K562 (cell line): ENCODE data around the gene ABCC1. TPM values are rescaled to one million over a fixed set of nuclear protein-coding genes. Genes with fewer than 3 reads are reported as not detected.

Source experiments
- ATAC-seq: fragments of 200-7000 bp; cut with Tn5 transposase; 3 replicates; pipeline ENCODE4 v1.9.1; 2020; ENCODE audit warnings: moderate library complexity
- BruUV-seq: library from RNA; stranded (reverse); fragments of 400-500 nt; replicated peaks from 2 replicates; lab custom pipeline; 2021; lab: Mats Ljungman, UMichigan
- CTCF ChIA-PET: fragments of 300-600 bp; formaldehyde crosslinking; extraction: SDS; loops from one replicate; lab custom pipeline; 2021; ENCODE audit warnings: low intra/inter-chr PET ratio; lab: Yijun Ruan, JAX
- POLR2A ChIA-PET: fragments of 300-600, 350-650 bp; sonication (Branson Sonifier 250); formaldehyde crosslinking; extraction: SDS; loops from one replicate; lab custom pipeline; 2021; ENCODE audit warnings: antibody characterized with exemption, inconsistent platforms; lab: Yijun Ruan, JAX
- DNase-seq, 4 experiments: peaks; one replicate each; pipeline versions ENCODE4 v3.0.0 to v3.0.0-alpha.2; 2011 to 2018; ENCODE audit warnings: low spot score in 3 of 4, mixed read lengths in 3 of 4; ENCODE audit errors: extremely low read depth in 1 of 4
- FAIRE-seq: peaks from 2 replicates; lab custom pipeline; 2011; peaks lifted over from hg19 to GRCh38; lab: Jason Lieb, UNC
- H2AFZ ChIP-seq: 2 replicates; pipeline ENCODE4 v1.6.0; 2011; ENCODE audit warnings: low read depth, low read length, control low read depth, inconsistent platforms
- H3K27ac ChIP-seq: fragments of 200-600 bp; 3 replicates; pipeline ENCODE4 v1.8.0; 2011; ENCODE audit warnings: low read depth, mild to moderate bottlenecking, control low read depth, inconsistent platforms, low read length, moderate library complexity, mixed read lengths; ENCODE audit errors: extremely low read depth
- H3K27me3 ChIP-seq, 2 experiments: fragments of 300-600 bp in 1 of 2; 2 replicates in 1 of 2; 3 replicates in 1 of 2; pipeline versions ENCODE4 v1.6.0 to v1.8.0; 2011; ENCODE audit warnings: inconsistent platforms in 2 of 2, low read length in 2 of 2, mild to moderate bottlenecking in 1 of 2, mixed read lengths in 1 of 2, moderate library complexity in 1 of 2; ENCODE audit not compliant: control insufficient read depth in 2 of 2, insufficient read depth in 2 of 2
- H3K36me3 ChIP-seq: fragments of 300-600 bp; 3 replicates; pipeline ENCODE4 v1.8.0; 2011; ENCODE audit warnings: mild to moderate bottlenecking, low read length, inconsistent platforms; ENCODE audit not compliant: control insufficient read depth, insufficient read depth
- H3K4me1 ChIP-seq, 2 experiments: fragments of 200-600 bp in 1 of 2; replicated peaks in 1 of 2; 2 replicates in 1 of 2; 3 replicates in 1 of 2; pipeline versions ENCODE4 v1.5.1 to v1.8.0; 2011; ENCODE audit warnings: inconsistent platforms in 2 of 2, low read length in 2 of 2, mild to moderate bottlenecking in 1 of 2, mixed read lengths in 1 of 2, moderate library complexity in 1 of 2; ENCODE audit not compliant: control insufficient read depth in 2 of 2, insufficient read depth in 2 of 2
- H3K4me2 ChIP-seq: 2 replicates; pipeline ENCODE4 v1.6.1; 2011; ENCODE audit warnings: low read length, control low read depth, inconsistent platforms, mixed read lengths; ENCODE audit not compliant: insufficient read depth
- H3K4me3 ChIP-seq: fragments of 200-600 bp; sonication (generic), shearing (Covaris generic); 2 replicates; pipeline ENCODE4 v1.5.1; 2016; ENCODE audit warnings: control low read depth, inconsistent platforms
- H3K79me2 ChIP-seq: fragments of 200-600 bp; 3 replicates; pipeline ENCODE4 v1.8.0; 2011; ENCODE audit warnings: low read length, inconsistent platforms; ENCODE audit not compliant: control insufficient read depth, insufficient read depth
- H3K9ac ChIP-seq, 2 experiments: 2 replicates each; pipeline versions ENCODE4 v1.6.0 to v1.6.1; 2011; ENCODE audit warnings: low read depth in 2 of 2, low read length in 2 of 2, control low read depth in 1 of 2, inconsistent platforms in 1 of 2, mild to moderate bottlenecking in 1 of 2, mixed read lengths in 1 of 2; ENCODE audit not compliant: insufficient read depth in 1 of 2
- H3K9me1 ChIP-seq: one replicate; pipeline ENCODE4 v1.6.0; 2011; ENCODE audit warnings: inconsistent platforms, mild to moderate bottlenecking, low read length, moderate library complexity; ENCODE audit not compliant: control insufficient read depth, insufficient read depth
- H3K9me3 ChIP-seq: replicated peaks from 2 replicates; pipeline ENCODE4 v1.5.1; 2011; ENCODE audit warnings: low read depth, low read length, inconsistent platforms; ENCODE audit not compliant: control insufficient read depth, insufficient read depth
- H4K20me1 ChIP-seq: replicated peaks from 2 replicates; pipeline ENCODE4 v1.6.1; 2011; ENCODE audit warnings: low read length, inconsistent platforms, mixed read lengths; ENCODE audit not compliant: control insufficient read depth, insufficient read depth
- ADNP ChIP-seq: fragments of 200-800 bp; sonication (Bioruptor generic); IDR thresholded peaks from 2 replicates; pipeline ENCODE4 v1.6.1; 2016; ENCODE audit warnings: missing genetic modification characterization, missing compliant biosample characterization
- ASH1L ChIP-seq: fragments of 450-650 bp; IDR thresholded peaks from 2 replicates; pipeline ENCODE4 v1.6.1; 2018; ENCODE audit warnings: borderline replicate concordance, mild to moderate bottlenecking, low read depth; ENCODE audit not compliant: partially characterized antibody
- BCOR ChIP-seq: fragments of 450-650 bp; IDR thresholded peaks from 2 replicates; pipeline ENCODE4 v1.6.1; 2016
- CC2D1A ChIP-seq: fragments of 450-650 bp; IDR thresholded peaks from 2 replicates; pipeline ENCODE4 v1.6.1; 2017; ENCODE audit warnings: mild to moderate bottlenecking
- CTCF ChIP-seq, 3 experiments: IDR thresholded peaks in 2 of 3; conservative IDR thresholded peaks in 1 of 3; 2 replicates each; pipeline ENCODE4 v1.5.1; 2011 to 2012; ENCODE audit warnings: low read length in 3 of 3, mild to moderate bottlenecking in 3 of 3, control low read depth in 2 of 3, improper control_type of control experiment in 1 of 3, inconsistent platforms in 1 of 3, low read depth in 1 of 3, mixed read lengths in 1 of 3, moderate library complexity in 1 of 3; ENCODE audit not compliant: insufficient read depth in 2 of 3
- ELF2 ChIP-seq: fragments of 250-450 bp; sonication (Bioruptor Pico); IDR thresholded peaks from 2 replicates; pipeline ENCODE4 v1.5.0; 2021; ENCODE audit warnings: mild to moderate bottlenecking
- HMBOX1 ChIP-seq: sonication (generic); IDR thresholded peaks from 2 replicates; pipeline ENCODE4 v1.6.1; 2016
- MAX ChIP-seq: sonication (generic); formaldehyde crosslinking; IDR thresholded peaks from 2 replicates; pipeline ENCODE4 v1.9.0; 2022; ENCODE audit warnings: mild to moderate bottlenecking, missing genetic modification reagents
- MTA1 ChIP-seq: fragments of 450-650 bp; IDR thresholded peaks from 2 replicates; pipeline ENCODE4 v1.6.1; 2017; ENCODE audit warnings: borderline replicate concordance
- RBM25 ChIP-seq: fragments of 200-400 bp; formaldehyde crosslinking; IDR thresholded peaks from 2 replicates; pipeline ENCODE4 v1.6.1; 2018; ENCODE audit warnings: low read length, low read depth, moderate library complexity; ENCODE audit not compliant: severe bottlenecking
- TCFL5 ChIP-seq: fragments of 250-450 bp; sonication (Bioruptor Pico); conservative IDR thresholded peaks from 2 replicates; pipeline ENCODE4 v1.6.1; 2021; ENCODE audit warnings: mild to moderate bottlenecking, moderate library complexity, matching md5 sums
- VEZF1 ChIP-seq: fragments of 200-800 bp; sonication (Bioruptor generic); IDR thresholded peaks from 2 replicates; pipeline ENCODE4 v1.6.1; 2017; ENCODE audit warnings: missing genetic modification characterization, missing compliant biosample characterization
- ZBTB49 ChIP-seq: sonication (generic); formaldehyde crosslinking; IDR thresholded peaks from 2 replicates; pipeline ENCODE4 v1.8.0; 2022; ENCODE audit warnings: missing genetic modification reagents, mild to moderate bottlenecking, borderline replicate concordance
- ZFP36 ChIP-seq: fragments of 150-350 bp; IDR thresholded peaks from 2 replicates; pipeline ENCODE4 v1.6.1; 2018; ENCODE audit warnings: low read length, low read depth; ENCODE audit not compliant: partially characterized antibody
- ZNF444 ChIP-seq: fragments of 250-450 bp; sonication (Bioruptor Pico); IDR thresholded peaks from 2 replicates; pipeline ENCODE4 v1.4.0; 2020; ENCODE audit warnings: mild to moderate bottlenecking, moderate library complexity
- ZNF583 ChIP-seq: fragments of 250-450 bp; sonication (Bioruptor Pico); IDR thresholded peaks from 2 replicates; pipeline ENCODE4 v1.4.0; 2020
- ZNF79 ChIP-seq: fragments of 250-450 bp; sonication (Bioruptor Pico); IDR thresholded peaks from 2 replicates; pipeline ENCODE4 v1.4.0; 2020; ENCODE audit warnings: low read depth, mild to moderate bottlenecking, moderate library complexity
- WGBS: fragments of 100-300 bp; shearing (Covaris generic); methylation state at CpG from one replicate; pipeline ENCODE4 v1.1.6; 2016; ENCODE audit warnings: low coverage, mixed read lengths; ENCODE audit not compliant: insufficient coverage; ENCODE audit errors: missing lambda C conversion rate; 5-methylcytosine and 5-hydroxymethylcytosine counted together
- in situ Hi-C: fragments of 300-500 bp; cut with MboI; formaldehyde crosslinking; loops from 4 replicates; pipeline ENCODE4 v1.15.0; 2018; ENCODE audit warnings: inconsistent platforms, mixed read lengths
- intact Hi-C: fragments of 100-400 bp; cut with micrococcal nuclease; formaldehyde crosslinking; loops from 2 replicates; pipeline ENCODE4 v1.14.2; 2022
- polyA plus RNA-seq, 8 experiments: library from polyadenylated mRNA; depleted of rRNA in 4 of 8; stranded (reverse) in 5 of 8; unstranded in 3 of 8; fragments of >200 nt; fragmentation: Nextera tagmentation in 2 of 8; fragmentation: Illumina TruSeq in 1 of 8; extraction: Ambion mirVana in 2 of 8; extraction: Trizol in 1 of 8; gene quantifications; 2 replicates each; pipeline versions ENCODE4 v1.2.1 to v1.2.3, GENCODE V29; 2011 to 2014; ENCODE audit warnings: inconsistent platforms in 1 of 8, missing spikeins in 1 of 8
- total RNA-seq, 7 experiments: library from RNA; depleted of rRNA in 6 of 7; stranded (reverse); fragments of >200 nt in 6 of 7; fragmentation: Illumina TruSeq in 2 of 7; extraction: Trizol in 2 of 7; gene quantifications; 2 replicates each; pipeline versions ENCODE4 v1.2.1 to v1.2.3, GENCODE V29; 2011 to 2021; ENCODE audit warnings: low replicate concordance in 1 of 7

ABCC1 gene
- total and polyA plus RNA-seq, 9 of the 15 experiments (the other 6 are each of a cell fraction or from before 2014, with no cell fraction given) = 3.9 to 41.6 (median 10.0) TPM

GRCh38 chr16:16084874-16085273 is 135.5 kb downstream of the ABCC1 start:
- FAIRE-seq (no peak), ATAC-seq (no peak), DNase-seq (no peak)
- intact Hi-C loops (no loop called here), in situ Hi-C loops (no loop called here)
- 91% methylated on average over 3 of the region's 3 CpGs for WGBS
- Histone ChIP-seq H3K9me1 (no peaks in the 10 kb centered on the region), H3K4me3 (no peak overlapping the region), H4K20me1 (no peaks in the 10 kb centered on the region), H3K27me3 (no peaks in the 10 kb centered on the region), H3K4me1 (peaks cover 0 to 3% of the 10 kb centered on the region in 2 experiments; a peak in 1 of 5 replicates), H3K27ac (no peak overlapping the region), H3K79me2 (no peaks in the 10 kb centered on the region), H2AFZ (no peak overlapping the region), H3K4me2 (no peak overlapping the region), H3K9me3 (peaks cover 7% of the 10 kb centered on the region), H3K36me3 (peaks cover 80% of the 10 kb centered on the region; the same call in 2 of the 3 replicates), H3K9ac (no peak overlapping the region; a peak in 1 of 4 replicates)
- no TSS peak for BruUV-seq
- POLR2A ChIA-PET = interaction anchor here (0.7 kb wide), 1 partner anchor 93 kb away, joined by 5 read pairs; no protein-coding TSS in a partner anchor
- CTCF ChIA-PET = no interaction called here
- TF ChIP-seq VEZF1 (CRISPR knock-in tag) (no peak), MAX (CRISPR knock-in tag) (no peak), RBM25 (peak; percentile 84), ZFP36 (peak; percentile 77), ADNP (tag) (no peak), ASH1L (no peak), HMBOX1 (no peak), ZNF583 (no peak), ZNF79 (CRISPR knock-in tag) (no peak), CTCF (IDR thresholded peaks at IDR 0.05 in 2 of 3, conservative IDR thresholded peaks at IDR 0.05 in 1 of 3; ENCODE audit: insufficient read depth in 2 of 3, low read depth in 1 of 3, low read length in 3 of 3) (no peak), MTA1 (no peak), ELF2 (CRISPR knock-in tag) (no peak), CC2D1A (no peak), ZNF444 (CRISPR knock-in tag) (no peak), BCOR (0 out of 2 replicates have a peak, but pooled peaks have one; percentile 29), ZBTB49 (CRISPR knock-in tag) (no peak), TCFL5 (CRISPR knock-in tag) (no peak)
